HG03108 (cell line): ENCODE data around the gene PC.
"Not testable (repeated sequence)": the region's sequence is repeated elsewhere in the genome, so short reads cannot be mapped to it uniquely, and the experiment has no call there.

ENCODE experiments used
- ATAC-seq: cut with Tn5 transposase; IDR thresholded peaks from one replicate; pipeline ENCODE4 v1.9.1; 2021; ENCODE audit warnings: moderate library complexity; ENCODE audit not compliant: unreplicated experiment

The PC gene

DNA sequence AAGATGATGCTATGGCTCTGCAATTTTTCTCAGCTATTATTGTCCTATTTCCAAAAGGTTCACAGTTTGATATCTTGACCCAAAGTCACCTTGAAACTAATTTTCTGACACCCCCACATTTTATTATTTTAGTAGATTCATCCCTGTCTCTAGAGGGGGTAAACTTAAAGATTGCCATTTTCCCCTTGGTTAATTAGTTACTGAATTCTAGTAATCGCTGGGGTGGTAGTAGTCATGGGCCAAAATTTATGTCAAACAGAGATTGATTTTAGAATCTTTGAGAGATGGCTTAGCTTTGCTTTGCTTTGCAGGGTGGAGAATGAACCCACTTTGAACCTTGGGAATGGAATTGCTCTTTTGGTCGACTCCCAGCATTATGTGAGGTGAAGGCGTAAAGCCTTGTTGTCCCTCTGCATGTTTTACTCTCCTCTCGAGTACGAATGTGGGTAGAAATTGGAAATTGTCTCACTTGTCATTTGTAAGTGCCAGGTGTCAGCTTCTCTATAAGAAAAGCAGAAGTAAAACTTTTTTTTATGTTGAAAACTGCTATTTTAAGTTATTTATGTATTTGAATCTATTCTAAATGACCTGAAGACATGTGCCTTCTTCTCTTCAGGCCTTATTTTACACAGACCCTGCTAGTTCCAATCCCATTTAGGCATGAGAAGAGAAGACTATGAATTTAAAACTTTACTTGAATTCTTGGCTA lies 157.3 kb downstream of the PC start:
- ATAC-seq: peak; percentile 69

DNA sequence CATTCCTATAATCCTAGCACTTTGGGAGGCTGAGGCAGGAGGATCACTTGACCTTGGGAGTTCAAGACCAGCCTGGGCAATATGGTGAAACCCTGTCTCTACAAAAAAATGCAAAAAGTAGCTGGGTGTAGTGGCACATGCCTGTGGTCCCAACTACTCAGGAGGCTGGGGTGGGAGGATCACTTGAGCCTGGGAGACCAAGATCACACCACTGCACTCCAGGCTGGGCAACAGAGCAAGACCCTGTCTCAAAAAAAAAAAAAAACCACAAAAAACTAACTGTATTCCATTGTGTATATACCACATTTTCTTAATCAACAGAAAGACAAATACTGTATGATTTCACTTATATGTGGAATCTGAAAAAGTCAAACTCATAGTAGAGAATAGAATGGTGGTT lies 158.4 kb downstream of the PC start:
- not testable (repeated sequence) for ATAC-seq
